Effector memory CD4-positive, alpha-beta T cell (primary cell): Measurements from ENCODE around the gene TRIM68.

Experiments used
- DNase-seq, 3 donors: peaks; one replicate each; pipeline ENCODE4 v3.0.0-alpha.2; 2020
- H3K27ac ChIP-seq: 2 replicates; pipeline ENCODE4 v1.7.0; 2013; ENCODE audit warnings: mild to moderate bottlenecking, low read length, moderate library complexity; ENCODE audit not compliant: insufficient read depth, poor library complexity, severe bottlenecking
- H3K27me3 ChIP-seq: replicated peaks from 2 replicates; pipeline ENCODE4 v1.7.0; 2013; ENCODE audit warnings: mild to moderate bottlenecking, low read length; ENCODE audit not compliant: insufficient read depth, control insufficient read depth, poor library complexity, severe bottlenecking
- H3K36me3 ChIP-seq: 2 replicates; pipeline ENCODE4 v1.7.0; 2013; ENCODE audit warnings: mild to moderate bottlenecking, low read length, moderate library complexity; ENCODE audit not compliant: control insufficient read depth, insufficient read depth
- H3K4me1 ChIP-seq: 2 replicates; pipeline ENCODE4 v1.7.0; 2013; ENCODE audit warnings: low read length, mild to moderate bottlenecking; ENCODE audit not compliant: control insufficient read depth, insufficient read depth, poor library complexity, severe bottlenecking
- H3K4me3 ChIP-seq: 2 replicates; pipeline ENCODE4 v1.7.0; 2013; ENCODE audit warnings: low read length, low read depth, mild to moderate bottlenecking; ENCODE audit not compliant: insufficient read depth, poor library complexity, severe bottlenecking
- H3K9me3 ChIP-seq: 2 replicates; pipeline ENCODE4 v1.7.0; 2013; ENCODE audit warnings: mild to moderate bottlenecking, low read length, moderate library complexity; ENCODE audit not compliant: control insufficient read depth

TRIM68 gene

DNA sequence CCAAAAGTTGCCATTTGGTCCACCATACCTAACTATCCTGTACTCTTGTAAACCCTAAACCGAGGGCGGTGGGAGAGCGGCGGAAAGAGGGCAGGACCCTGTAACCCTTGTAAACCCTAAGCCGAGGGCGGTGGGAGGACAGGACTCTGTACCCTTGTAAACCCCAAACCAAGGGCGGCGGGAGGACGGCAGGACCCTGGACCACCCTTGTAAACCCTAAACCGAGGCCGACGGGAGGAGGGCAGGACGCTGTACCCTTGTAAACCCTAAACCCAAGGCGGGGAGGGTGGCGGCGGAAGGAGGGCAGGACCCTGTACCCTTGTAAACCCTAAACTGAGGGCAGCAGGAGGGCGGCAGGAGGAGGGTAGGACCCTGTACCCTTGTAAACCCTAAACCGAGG, 39.0 kb downstream of the TRIM68 start:
- Histone ChIP-seq H3K4me3 (no peak overlapping the region), H3K36me3 (no peaks in the 10 kb centered on the region), H3K9me3 (no peaks in the 10 kb centered on the region), H3K27ac (no peak overlapping the region), H3K27me3 (no peaks in the 10 kb centered on the region), H3K4me1 (no peaks in the 10 kb centered on the region)
- no peak for DNase-seq

DNA sequence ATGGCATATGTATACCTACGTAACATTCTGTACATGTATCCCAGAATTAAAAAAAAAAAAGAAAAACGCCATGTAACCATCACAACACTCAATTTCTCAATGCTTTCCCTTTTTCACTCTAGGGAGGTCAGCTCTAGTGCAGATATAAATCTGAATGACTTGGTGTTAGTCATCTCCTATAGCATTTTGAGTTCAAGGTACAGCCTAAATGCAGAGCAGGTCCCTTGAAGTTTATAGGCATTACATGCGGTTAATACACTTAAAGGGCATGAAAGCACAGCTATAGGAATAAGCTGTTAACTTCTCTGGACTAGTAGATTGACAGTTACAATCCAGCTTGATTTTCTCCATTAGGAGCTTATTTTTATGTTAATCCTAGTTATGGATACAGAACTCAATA, 42.7 kb downstream of the TRIM68 start:
- H3K27ac ChIP-seq: no peak overlapping the region
- H3K9me3 ChIP-seq: no peaks in the 10 kb centered on the region
- DNase-seq: no peak

DNA sequence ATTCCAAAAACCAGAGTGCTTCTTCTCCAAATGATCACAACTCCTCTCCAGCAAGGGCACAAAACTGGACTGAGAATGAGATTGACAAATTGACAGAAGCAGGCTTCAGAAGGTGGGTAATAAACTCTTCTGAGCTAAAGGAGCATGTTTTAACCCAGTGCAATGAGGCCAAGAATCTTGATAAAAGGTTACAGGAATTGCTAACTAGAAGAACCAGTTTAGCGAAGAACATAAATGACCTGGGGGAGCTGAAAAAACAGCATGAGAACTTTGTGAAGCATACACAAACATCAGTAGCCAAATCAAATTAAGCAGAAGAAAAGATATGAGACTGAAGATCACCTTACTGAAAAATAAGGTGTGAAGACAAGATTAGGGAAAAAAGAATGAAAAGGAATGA, 47.6 kb downstream of the TRIM68 start:
- Histone ChIP-seq H3K27me3 (no peaks in the 10 kb centered on the region), H3K9me3 (no peaks in the 10 kb centered on the region), H3K36me3 (no peaks in the 10 kb centered on the region), H3K4me3 (no peak overlapping the region), H3K27ac (no peak overlapping the region), H3K4me1 (no peaks in the 10 kb centered on the region)
- DNase-seq: no peak

More for the DNA sequence above, 42.7 kb downstream of the TRIM68 start:
- Histone ChIP-seq H3K27me3 (no peaks in the 10 kb centered on the region), H3K4me1 (no peaks in the 10 kb centered on the region), H3K4me3 (no peak overlapping the region), H3K36me3 (no peaks in the 10 kb centered on the region)

DNA sequence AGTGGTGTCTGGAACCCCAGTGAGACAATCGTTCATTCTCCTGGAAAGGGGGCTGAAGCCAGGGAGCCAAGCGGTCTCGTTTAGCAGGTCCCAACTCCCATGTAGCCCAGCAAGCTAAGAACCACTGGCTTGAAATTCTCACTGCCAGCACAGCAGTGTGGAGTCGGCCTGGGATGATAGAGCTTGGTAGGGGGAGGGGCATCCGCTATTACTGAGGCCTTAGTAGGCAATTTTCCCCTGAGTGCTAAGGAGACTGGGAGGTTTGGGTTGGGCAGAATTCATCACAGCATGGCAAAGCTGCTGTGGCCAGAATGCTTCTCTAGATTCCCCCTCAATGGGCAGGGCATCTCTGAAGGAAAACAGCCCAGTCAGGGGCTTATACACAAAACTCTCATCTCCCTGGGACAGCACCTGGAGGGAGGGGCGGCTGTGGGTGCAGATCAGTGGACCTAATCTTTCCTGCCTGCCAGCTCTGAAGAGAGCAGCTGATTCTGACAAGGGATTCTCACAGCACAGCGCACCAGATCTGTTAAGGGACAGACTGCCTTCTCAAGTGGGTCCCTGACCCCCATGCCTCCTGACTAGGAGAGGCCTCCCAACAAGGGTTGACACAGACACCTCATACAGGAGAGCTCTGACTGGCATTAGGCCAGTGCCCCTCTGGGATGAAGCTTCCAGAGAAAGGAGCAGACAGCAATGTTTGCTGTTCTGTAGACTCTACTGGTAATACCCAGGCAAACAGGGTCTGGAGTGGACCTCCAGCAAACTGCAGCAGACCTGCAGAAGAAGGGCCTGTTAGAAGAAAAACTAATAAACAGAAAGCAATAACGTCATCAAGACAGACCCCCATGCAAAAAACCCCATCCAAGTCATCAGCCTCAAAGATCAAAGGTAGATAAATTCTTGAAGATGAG, 48.2 kb downstream of the TRIM68 start:
- Histone ChIP-seq H3K27ac (no peak overlapping the region), H3K9me3 (no peaks in the 10 kb centered on the region), H3K27me3 (no peaks in the 10 kb centered on the region), H3K4me1 (no peaks in the 10 kb centered on the region), H3K36me3 (no peaks in the 10 kb centered on the region), H3K4me3 (no peak overlapping the region)
- no peak for DNase-seq

DNA sequence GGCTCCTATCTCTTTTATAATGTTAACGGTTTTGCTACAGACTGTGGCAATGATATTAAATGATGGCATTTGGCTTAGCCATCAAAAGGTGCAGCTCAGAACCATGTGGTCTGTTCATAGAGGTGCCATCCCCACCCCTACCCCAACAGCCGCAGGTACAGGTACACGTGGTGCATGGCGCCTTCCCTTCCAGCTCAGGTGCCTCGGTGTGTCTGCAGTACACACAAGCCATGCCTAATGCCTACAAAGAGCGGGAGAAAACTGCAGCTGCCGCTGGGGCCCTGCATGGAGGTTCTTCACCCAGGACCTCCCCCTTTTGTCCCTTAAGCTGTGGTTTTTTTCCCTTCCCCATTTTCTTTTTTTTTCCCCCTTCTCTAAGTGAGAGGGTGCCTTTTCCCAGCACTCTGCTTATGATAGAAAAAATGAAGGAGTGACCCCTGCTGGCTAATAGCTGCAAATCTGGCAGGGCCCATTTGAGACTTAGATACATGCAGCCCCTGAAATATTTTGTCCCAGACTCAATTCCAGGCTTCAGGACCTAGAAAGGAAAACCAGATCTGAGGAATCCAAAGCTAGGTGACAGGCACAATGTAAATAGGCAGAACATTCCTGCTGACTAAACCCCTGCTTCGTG, 56.6 kb downstream of the TRIM68 start:
- no peaks in the 10 kb centered on the region for H3K27me3 ChIP-seq
- no peak for DNase-seq
- no peaks in the 10 kb centered on the region for H3K36me3 ChIP-seq
- H3K27ac ChIP-seq: no peak overlapping the region
- no peaks in the 10 kb centered on the region for H3K9me3 ChIP-seq
- no peaks in the 10 kb centered on the region for H3K4me1 ChIP-seq
- no peak overlapping the region for H3K4me3 ChIP-seq
